Measurements from ENCODE around the gene CPED1. TPM values are rescaled to one million over a fixed set of nuclear protein-coding genes. Genes with fewer than 3 reads are reported as not detected.

Gene CPED1
- total RNA-seq, 4 donors from 2014 or later, result 4.4 to 20.2 (median 14.0) TPM

GRCh38 chr7:121046009-121046408, 57.5 kb downstream of the CPED1 start:
- Histone ChIP-seq H3K9me3 (no peaks in the 10 kb centered on the region), H3K4me3 (no peak overlapping the region), H3K4me1 (no peaks in the 10 kb centered on the region), H3K36me3 (no peaks in the 10 kb centered on the region), H3K27me3 (no peaks in the 10 kb centered on the region), H3K27ac (no peak overlapping the region)
- intact Hi-C loops (cut with DNase I; ENCODE audit: low total_unique reads), result no loop called here
- in situ Hi-C loops (cut with MboI; ENCODE audit: low pct_ligation_motif_present in 1 of 4, low pct_unique_long_range_greater_than_20kb in 1 of 4, low sequenced_read_pairs in 3 of 4), result no loop called here
- WGBS, 2 donors (ENCODE audit: low coverage in 1 of 2), result 80 to 84% methylated on average over 4 of the region's 4 CpGs
- no peak for DNase-seq
- TF ChIP-seq EP300 (IDR thresholded peaks at IDR 0.05; ENCODE audit: low read depth), result no peak
- no peak for TF ChIP-seq CTCF (IDR thresholded peaks at IDR 0.05)
- no peak for TF ChIP-seq POLR2AphosphoS5 (IDR thresholded peaks at IDR 0.05)
- TF ChIP-seq POLR2A (IDR thresholded peaks at IDR 0.05), result no peak

GRCh38 chr7:121046893-121047468, 58.5 kb downstream of the CPED1 start:
- Histone ChIP-seq H3K4me1 (no peaks in the 10 kb centered on the region), H3K27me3 (no peaks in the 10 kb centered on the region), H3K27ac (no peak overlapping the region), H3K9me3 (no peaks in the 10 kb centered on the region), H3K36me3 (no peaks in the 10 kb centered on the region), H3K4me3 (no peak overlapping the region)
- intact Hi-C loops (cut with DNase I; ENCODE audit: low total_unique reads), result no loop called here
- in situ Hi-C loops (cut with MboI; ENCODE audit: low pct_ligation_motif_present in 1 of 4, low pct_unique_long_range_greater_than_20kb in 1 of 4, low sequenced_read_pairs in 3 of 4), result no loop called here
- TF ChIP-seq EP300 (IDR thresholded peaks at IDR 0.05; ENCODE audit: low read depth) (no peak), POLR2A (IDR thresholded peaks at IDR 0.05) (no peak), CTCF (IDR thresholded peaks at IDR 0.05) (no peak), POLR2AphosphoS5 (IDR thresholded peaks at IDR 0.05) (no peak)
- DNase-seq, result no peak
- 72 to 90% methylated on average over 2 of the region's 2 CpGs for WGBS, 2 donors (ENCODE audit: low coverage in 1 of 2)

GRCh38 chr7:121048195-121048594, 59.7 kb downstream of the CPED1 start:
- intact Hi-C loops (cut with DNase I; ENCODE audit: low total_unique reads) (no loop called here), in situ Hi-C loops (cut with MboI; ENCODE audit: low pct_ligation_motif_present in 1 of 4, low pct_unique_long_range_greater_than_20kb in 1 of 4, low sequenced_read_pairs in 3 of 4) (no loop called here)
- Histone ChIP-seq H3K4me3 (no peak overlapping the region), H3K36me3 (no peaks in the 10 kb centered on the region), H3K27ac (no peak overlapping the region), H3K27me3 (no peaks in the 10 kb centered on the region), H3K4me1 (no peaks in the 10 kb centered on the region), H3K9me3 (no peaks in the 10 kb centered on the region)
- DNase-seq, result no peak
- 52 to 66% methylated on average over 4 of the region's 4 CpGs for WGBS, 2 donors (ENCODE audit: low coverage in 1 of 2)
- no peak for TF ChIP-seq POLR2AphosphoS5 (IDR thresholded peaks at IDR 0.05)
- no peak for TF ChIP-seq EP300 (IDR thresholded peaks at IDR 0.05; ENCODE audit: low read depth)
- TF ChIP-seq POLR2A (IDR thresholded peaks at IDR 0.05), result no peak
- TF ChIP-seq CTCF (IDR thresholded peaks at IDR 0.05), result no peak

GRCh38 chr7:121049028-121049791, 60.7 kb downstream of the CPED1 start:
- in situ Hi-C loops (cut with MboI; ENCODE audit: low pct_ligation_motif_present in 1 of 4, low pct_unique_long_range_greater_than_20kb in 1 of 4, low sequenced_read_pairs in 3 of 4) (no loop called here), intact Hi-C loops (cut with DNase I; ENCODE audit: low total_unique reads) (no loop called here)
- Histone ChIP-seq H3K36me3 (no peaks in the 10 kb centered on the region), H3K4me1 (no peaks in the 10 kb centered on the region), H3K27me3 (no peaks in the 10 kb centered on the region), H3K4me3 (no peak overlapping the region), H3K27ac (no peak overlapping the region), H3K9me3 (no peaks in the 10 kb centered on the region)
- 57 to 62% methylated on average over 1 to 3 of the region's 3 CpGs for WGBS, 2 donors (ENCODE audit: low coverage in 1 of 2)
- TF ChIP-seq CTCF (IDR thresholded peaks at IDR 0.05), result no peak
- TF ChIP-seq POLR2A (IDR thresholded peaks at IDR 0.05), result no peak
- TF ChIP-seq POLR2AphosphoS5 (IDR thresholded peaks at IDR 0.05), result no peak
- no peak for TF ChIP-seq EP300 (IDR thresholded peaks at IDR 0.05; ENCODE audit: low read depth)
- DNase-seq, result no peak

Measured in transverse colon (tissue), 4 donors.